Endometrial microvascular endothelial cells (primary cell): ENCODE data around the gene RO60. TPM values are rescaled to one million over a fixed set of nuclear protein-coding genes. Genes with fewer than 3 reads are reported as not detected.

Experiments
- in situ Hi-C: cut with HindIII; loops from 2 replicates; pipeline ENCODE4 v1.10.0; 2017; ENCODE audit warnings: low sequenced_read_pairs, low pct_unique_long_range_greater_than_20kb; ENCODE audit errors: inconsistent ontology term
- total RNA-seq: library from RNA; depleted of rRNA; stranded (reverse); fragments of >200 nt; gene quantifications from one replicate; pipeline ENCODE4 v1.2.3, GENCODE V29; 2015; ENCODE audit errors: inconsistent ontology term

RO60 gene
- total RNA-seq, 1 donor from 2014 or later, result 64.1 TPM

- in situ Hi-C loops, result no loop called here
Measured at GRCh38 chr1:193058529-193059281, 707 bp upstream of the RO60 start.

GRCh38 chr1:193060115-193060403, 647 bp downstream of the RO60 start:
- in situ Hi-C loops, result no loop called here

- in situ Hi-C loops, result no loop called here
Measured at GRCh38 chr1:193060406-193060805, 994 bp downstream of the RO60 start.

GRCh38 chr1:193060938-193061337, 1.5 kb downstream of the RO60 start:
- in situ Hi-C loops, result no loop called here

- in situ Hi-C loops, result no loop called here
Measured at GRCh38 chr1:193062698-193063463, 3.5 kb downstream of the RO60 start.

GRCh38 chr1:193065954-193066353, 6.5 kb downstream of the RO60 start:
- in situ Hi-C loops, result no loop called here

- in situ Hi-C loops, result no loop called here
Measured at GRCh38 chr1:193066606-193067005, 7.2 kb downstream of the RO60 start.

- in situ Hi-C loops, result no loop called here
Measured at GRCh38 chr1:193068013-193068412, 8.6 kb downstream of the RO60 start.

GRCh38 chr1:193069748-193070385, 10.5 kb downstream of the RO60 start:
- in situ Hi-C loops, result no loop called here

GRCh38 chr1:193070386-193070753, 11.0 kb downstream of the RO60 start:
- in situ Hi-C loops, result no loop called here

- in situ Hi-C loops, result no loop called here
Measured at GRCh38 chr1:193070942-193071341, 11.5 kb downstream of the RO60 start.

- in situ Hi-C loops, result no loop called here
Measured at GRCh38 chr1:193077991-193078390, 18.6 kb downstream of the RO60 start.

GRCh38 chr1:193079187-193079586, 19.8 kb downstream of the RO60 start:
- in situ Hi-C loops, result no loop called here

GRCh38 chr1:193083365-193084088, 24.1 kb downstream of the RO60 start:
- in situ Hi-C loops, result no loop called here

- in situ Hi-C loops, result no loop called here
Measured at GRCh38 chr1:193085263-193085662, 25.9 kb downstream of the RO60 start.

- in situ Hi-C loops, result no loop called here
Measured at GRCh38 chr1:193086342-193086741, 26.9 kb downstream of the RO60 start.

GRCh38 chr1:193087893-193088292, 28.5 kb downstream of the RO60 start:
- in situ Hi-C loops, result no loop called here

- in situ Hi-C loops, result no loop called here
Measured at GRCh38 chr1:193090865-193091264, 31.5 kb downstream of the RO60 start.

GRCh38 chr1:193094112-193094511, 34.7 kb downstream of the RO60 start:
- in situ Hi-C loops, result no loop called here

- in situ Hi-C loops, result no loop called here
Measured at GRCh38 chr1:193102662-193103061, 43.2 kb downstream of the RO60 start.
